IPS-11a (cell line): ENCODE data around the gene TCF3.

Source experiments
- H3K4me3 ChIP-seq: one replicate; pipeline ENCODE4 v1.5.1; 2013; ENCODE audit warnings: low read depth, low read length, control low read depth

TCF3 gene

GRCh38 chr19:1631557-1632100 is 20.8 kb downstream of the TCF3 start:
- no peak overlapping the region for H3K4me3 ChIP-seq

- no peak overlapping the region for H3K4me3 ChIP-seq
Observed at GRCh38 chr19:1630811-1631210, 21.6 kb downstream of the TCF3 start.

GRCh38 chr19:1630012-1630411 is 22.4 kb downstream of the TCF3 start:
- H3K4me3 ChIP-seq = no peak overlapping the region

GRCh38 chr19:1629256-1629808 is 23.1 kb downstream of the TCF3 start:
- no peak overlapping the region for H3K4me3 ChIP-seq

GRCh38 chr19:1627194-1627593 is 25.2 kb downstream of the TCF3 start:
- no peak overlapping the region for H3K4me3 ChIP-seq

GRCh38 chr19:1626417-1627010 is 25.9 kb downstream of the TCF3 start:
- no peak overlapping the region for H3K4me3 ChIP-seq

- no peak overlapping the region for H3K4me3 ChIP-seq
Observed at GRCh38 chr19:1624458-1624857, 28.0 kb downstream of the TCF3 start.

- no peak overlapping the region for H3K4me3 ChIP-seq
Observed at GRCh38 chr19:1622541-1622940, 29.9 kb downstream of the TCF3 start.

GRCh38 chr19:1622007-1622406 is 30.4 kb downstream of the TCF3 start:
- H3K4me3 ChIP-seq = no peak overlapping the region

- no peak overlapping the region for H3K4me3 ChIP-seq
Observed at GRCh38 chr19:1621574-1621973, 30.8 kb downstream of the TCF3 start.

GRCh38 chr19:1621021-1621420 is 31.4 kb downstream of the TCF3 start:
- H3K4me3 ChIP-seq = no peak overlapping the region

GRCh38 chr19:1620502-1620901 is 31.9 kb downstream of the TCF3 start:
- H3K4me3 ChIP-seq = no peak overlapping the region

GRCh38 chr19:1619703-1620102 is 32.7 kb downstream of the TCF3 start:
- no peak overlapping the region for H3K4me3 ChIP-seq

- H3K4me3 ChIP-seq = no peak overlapping the region
Observed at GRCh38 chr19:1619094-1619439, 33.3 kb downstream of the TCF3 start.

GRCh38 chr19:1618157-1619093 is 34.0 kb downstream of the TCF3 start:
- H3K4me3 ChIP-seq = no peak overlapping the region

GRCh38 chr19:1616875-1617274 is 35.5 kb downstream of the TCF3 start:
- H3K4me3 ChIP-seq = no peak overlapping the region

GRCh38 chr19:1616396-1616795 is 36.0 kb downstream of the TCF3 start:
- H3K4me3 ChIP-seq = no peak overlapping the region

- no peak overlapping the region for H3K4me3 ChIP-seq
Observed at GRCh38 chr19:1615156-1615765, 37.2 kb downstream of the TCF3 start.

GRCh38 chr19:1613808-1614570 is 38.4 kb downstream of the TCF3 start:
- H3K4me3 ChIP-seq = no peak overlapping the region

GRCh38 chr19:1613146-1613545 is 39.3 kb downstream of the TCF3 start:
- H3K4me3 ChIP-seq = no peak overlapping the region
